GM11168 (cell line): Measurements from ENCODE around the gene FAM168B.
"Not testable (repeated sequence)": the region's sequence is repeated elsewhere in the genome, so short reads cannot be mapped to it uniquely, and the experiment has no call there.

ENCODE experiments used
- in situ Hi-C: fragments of 300-500 bp; cut with MboI; formaldehyde crosslinking; loops from one replicate; pipeline ENCODE4 v1.12.0; 2022; ENCODE audit warnings: low sequenced_read_pairs; ENCODE audit not compliant: unreplicated experiment

Gene FAM168B

DNA sequence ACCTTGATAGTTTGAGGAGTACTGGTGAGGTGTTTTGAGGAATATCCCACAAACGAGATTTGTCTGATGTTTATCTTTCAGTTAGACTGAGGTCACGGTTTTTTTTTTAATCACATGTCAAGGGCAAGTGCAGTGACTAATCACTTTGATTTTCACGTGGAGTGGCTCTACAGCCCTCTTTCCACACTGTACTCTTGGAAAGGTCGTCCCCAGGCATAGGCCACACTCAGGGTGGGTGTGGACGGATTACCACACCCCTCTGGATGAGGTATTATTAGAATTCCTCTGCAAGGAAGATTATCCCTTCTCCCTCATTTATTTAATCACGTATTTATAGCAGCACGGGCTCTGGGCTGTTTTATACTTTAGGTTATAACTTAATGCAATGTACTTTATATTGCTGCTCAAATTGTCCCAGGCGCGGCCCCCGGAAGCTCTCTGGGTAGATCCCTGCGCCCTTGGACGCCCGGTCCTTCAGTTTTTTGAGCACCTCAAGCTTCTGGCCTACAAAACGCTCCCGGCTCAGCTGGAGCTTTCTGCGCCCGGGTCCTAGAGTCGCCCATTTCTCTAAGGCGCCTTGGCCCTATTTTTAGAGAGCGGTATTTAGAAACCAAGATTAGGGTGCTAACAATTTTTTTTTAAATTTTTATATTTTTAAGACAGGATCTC lies 11.4 kb upstream of the FAM168B start:
- in situ Hi-C loops = no loop called here

GRCh38 chr2:131103165-131103564 lies 9.9 kb upstream of the FAM168B start:
- in situ Hi-C loops = no loop called here

- in situ Hi-C loops = no loop called here
These were observed 1.4 kb upstream of the FAM168B start for GRCh38 chr2:131094463-131095281.

DNA sequence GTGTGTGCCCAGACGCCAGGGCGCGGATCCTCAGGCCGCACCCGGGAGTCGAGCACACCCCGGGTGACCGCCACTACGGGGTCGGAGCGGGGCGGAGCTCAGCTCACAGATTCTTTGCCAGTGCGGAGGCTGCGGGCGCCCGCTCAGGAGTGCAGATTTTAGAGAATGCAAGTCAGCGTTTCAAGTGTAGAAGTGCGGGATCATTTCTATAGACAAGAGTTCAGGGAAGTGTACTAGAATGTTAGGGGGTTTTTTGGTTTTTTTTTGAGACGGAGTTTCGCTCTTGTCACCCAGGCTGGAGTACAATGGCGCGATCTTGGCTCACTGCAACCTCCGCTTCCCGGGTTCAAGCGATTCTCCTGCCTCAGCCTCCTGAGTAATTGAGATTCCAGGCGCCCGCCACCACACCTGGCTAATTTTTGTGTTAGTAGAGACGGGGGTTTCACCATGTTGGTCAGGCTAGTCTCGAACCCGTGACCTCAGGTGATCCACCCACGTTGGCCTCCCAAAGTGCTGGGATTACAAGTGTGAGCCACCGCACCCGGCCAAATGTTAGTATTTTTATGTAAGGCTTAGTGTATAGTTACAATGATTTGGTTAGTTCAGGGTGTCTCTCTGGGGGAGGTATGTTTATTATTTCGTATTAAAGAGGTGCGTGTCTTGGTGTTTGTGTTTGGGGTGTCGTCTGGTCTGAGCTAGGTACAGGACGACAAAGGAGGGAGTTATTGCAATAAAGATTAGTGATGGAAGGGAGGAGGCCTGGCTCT lies 619 bp upstream of the FAM168B start:
- in situ Hi-C loops = no loop called here

- in situ Hi-C loops = no loop called here
These were observed 728 bp downstream of the FAM168B start for GRCh38 chr2:131092458-131093005.

DNA sequence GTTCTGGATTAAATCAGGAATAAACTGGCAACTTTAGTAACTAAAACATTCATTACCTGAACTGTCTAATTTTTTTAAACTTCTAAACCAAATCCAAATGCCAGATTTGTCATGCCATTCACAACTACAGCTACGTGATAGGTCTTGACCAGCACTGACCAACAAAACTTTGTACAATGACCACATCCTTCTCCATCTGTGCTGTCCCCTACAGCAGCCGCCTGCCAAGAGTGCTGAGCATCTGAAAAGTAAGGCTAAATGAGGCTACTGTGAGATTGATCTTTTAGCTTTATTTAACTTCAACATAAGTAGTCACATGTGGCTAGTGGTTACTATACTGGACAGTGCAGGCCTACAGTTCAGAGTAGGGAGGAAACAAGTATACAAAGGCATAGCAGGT lies 7.6 kb downstream of the FAM168B start:
- in situ Hi-C loops = no loop called here

DNA sequence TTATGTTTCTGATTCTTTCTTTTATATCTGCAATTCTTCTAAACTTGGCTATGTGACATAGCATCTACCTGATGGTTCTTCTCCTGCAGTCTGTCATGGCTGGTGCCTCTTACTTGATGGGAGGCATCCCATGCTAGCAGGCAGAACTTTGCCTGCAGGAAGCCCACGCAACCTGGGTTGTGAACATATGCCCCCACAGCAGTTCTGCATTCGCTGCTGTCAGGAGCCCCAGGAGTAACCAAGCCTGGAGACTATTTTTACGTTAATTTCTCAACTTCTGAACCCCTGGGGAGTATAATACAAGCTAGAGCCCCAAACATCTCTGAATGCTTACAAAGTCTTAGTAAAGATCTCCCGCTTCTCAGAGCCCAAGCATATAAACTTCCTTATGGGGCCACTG lies 12.1 kb downstream of the FAM168B start:
- in situ Hi-C loops = no loop called here

GRCh38 chr2:131079931-131080330 lies 13.3 kb downstream of the FAM168B start:
- in situ Hi-C loops = not testable (repeated sequence)

DNA sequence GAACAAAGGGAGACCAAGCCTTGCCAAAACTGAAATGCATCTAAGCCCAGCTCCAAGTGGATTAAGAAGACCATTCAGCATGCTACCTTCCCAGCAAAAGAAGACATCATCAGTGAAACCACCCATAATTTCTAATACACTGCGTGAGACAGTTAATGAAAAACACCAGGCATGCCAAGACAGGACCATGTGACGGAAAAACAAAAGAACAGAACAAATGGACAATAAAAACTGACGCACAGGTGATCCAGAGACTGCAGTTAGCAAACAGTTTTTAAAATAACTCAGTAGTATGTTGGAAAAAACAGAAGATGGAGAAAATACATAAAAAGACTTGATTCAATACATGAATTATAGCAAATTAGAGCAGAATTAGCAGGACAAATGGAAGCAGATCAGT lies 15.3 kb downstream of the FAM168B start:
- in situ Hi-C loops = no loop called here

- in situ Hi-C loops = no loop called here
These were observed 15.9 kb downstream of the FAM168B start for GRCh38 chr2:131077182-131077846.

DNA sequence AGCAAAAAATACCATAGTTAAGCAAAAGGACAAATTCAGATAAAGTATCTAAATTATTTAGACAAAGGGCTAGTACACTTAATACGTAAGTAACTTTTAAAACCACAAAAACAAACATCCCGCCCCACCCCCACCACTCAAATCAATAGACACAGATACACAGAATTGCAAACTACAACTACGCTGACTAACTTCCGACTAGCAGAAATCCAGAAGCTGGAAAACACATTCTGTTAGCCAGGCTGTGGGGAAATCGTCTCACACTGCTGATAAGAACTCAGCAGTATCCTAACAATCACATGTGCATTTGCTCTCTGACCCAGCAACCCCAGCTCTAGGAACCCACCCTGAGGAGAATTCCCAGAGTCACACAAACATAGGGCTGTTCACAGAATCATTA lies 16.6 kb downstream of the FAM168B start:
- in situ Hi-C loops = no loop called here

GRCh38 chr2:131075578-131075977 lies 17.7 kb downstream of the FAM168B start:
- in situ Hi-C loops = not testable (repeated sequence)

- in situ Hi-C loops = not testable (repeated sequence)
These were observed 25.1 kb downstream of the FAM168B start for GRCh38 chr2:131068172-131068571.

DNA sequence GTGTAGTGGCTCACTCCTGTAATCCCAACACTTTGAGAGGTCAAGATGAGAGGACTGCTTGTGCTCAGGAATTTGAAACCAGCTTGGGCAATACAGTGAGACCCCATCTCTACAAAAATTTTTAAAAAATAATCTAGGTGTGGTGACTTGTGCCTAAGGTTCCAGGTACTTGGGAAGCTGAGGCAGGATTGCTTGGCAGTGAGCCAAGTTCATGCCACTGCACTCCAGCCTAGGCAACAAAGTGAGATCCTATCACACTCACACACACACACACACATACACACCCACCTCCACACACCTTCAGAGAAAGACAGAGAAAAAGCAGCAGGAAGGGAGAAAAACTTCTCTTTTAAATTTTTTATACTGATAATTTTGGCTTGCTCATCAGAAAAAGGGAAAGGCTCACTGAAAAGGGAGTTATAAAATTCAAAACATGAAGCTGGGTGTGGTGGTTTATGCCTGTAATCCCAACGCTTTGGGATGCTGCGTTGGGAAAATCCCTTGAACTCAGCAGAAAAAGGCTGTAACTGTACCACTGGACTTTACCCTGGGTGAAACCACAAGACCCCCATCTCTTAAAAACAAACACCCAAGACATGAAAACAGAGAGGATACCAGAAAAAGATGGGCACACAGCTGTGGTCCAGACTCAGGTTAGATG lies 25.7 kb downstream of the FAM168B start:
- in situ Hi-C loops = no loop called here

GRCh38 chr2:131064589-131065512 lies 28.4 kb downstream of the FAM168B start:
- in situ Hi-C loops = no loop called here

- in situ Hi-C loops = no loop called here
These were observed 29.6 kb downstream of the FAM168B start for GRCh38 chr2:131063501-131064283.

DNA sequence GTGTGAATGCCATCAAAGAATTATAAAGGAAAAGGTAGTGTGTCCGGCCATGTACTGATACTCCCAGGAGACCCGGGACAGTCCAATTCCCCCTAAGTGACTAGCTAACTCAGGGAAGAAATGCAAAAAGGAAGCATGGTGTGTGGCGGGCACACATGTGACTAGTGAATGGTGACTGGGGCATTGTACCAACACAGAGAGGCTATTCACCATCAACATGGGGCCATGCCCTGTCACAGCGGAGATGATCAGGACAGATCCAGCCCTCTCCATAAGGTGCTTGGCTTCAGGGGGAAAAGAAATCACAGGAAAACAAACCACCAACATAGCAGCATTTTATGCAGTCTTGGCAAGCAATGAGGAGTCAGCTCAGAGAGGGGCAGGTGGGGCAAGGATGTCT lies 34.3 kb downstream of the FAM168B start:
- in situ Hi-C loops = no loop called here
